IPS-NIHi7 (cell line): ENCODE results near the gene TMEM63B.

ENCODE experiments used
- DNase-seq: peaks from one replicate; pipeline ENCODE4 v3.0.0; 2012; ENCODE audit warnings: mixed read lengths; ENCODE audit errors: extremely low spot score

Gene TMEM63B

DNA sequence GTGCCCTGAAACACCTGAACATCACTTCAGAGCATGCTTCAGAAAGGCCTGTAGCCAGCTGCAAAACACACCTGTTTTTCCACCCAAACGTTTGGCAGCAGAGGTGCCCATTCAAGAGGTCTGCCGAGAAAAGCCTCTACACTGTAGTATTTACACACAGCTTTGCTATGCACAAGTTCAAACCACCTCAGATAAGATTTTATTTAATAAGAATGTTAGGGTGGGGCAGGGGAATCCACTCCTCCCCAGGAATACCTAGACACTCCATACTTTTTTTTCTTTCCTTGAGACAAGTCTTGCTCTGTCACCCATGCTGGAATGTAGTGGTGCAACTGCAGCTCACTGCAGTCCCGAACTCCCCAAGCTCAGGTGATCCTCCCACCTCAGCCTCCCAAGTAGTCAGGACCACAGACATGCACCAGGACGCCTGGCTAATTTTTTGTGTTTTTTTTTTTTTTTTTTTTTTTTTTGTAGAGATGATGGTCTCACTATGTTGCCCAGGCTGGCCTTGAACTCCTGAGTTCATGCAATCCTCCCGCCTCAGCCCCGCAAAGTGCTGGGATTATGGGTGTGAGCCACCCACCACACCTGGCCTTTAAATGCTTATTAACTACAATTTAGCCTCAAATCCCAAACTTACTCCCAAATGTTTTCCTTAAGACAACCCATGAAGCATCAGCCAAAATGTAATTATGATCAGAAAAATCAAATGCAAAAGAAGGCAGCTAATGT lies 9.8 kb upstream of the TMEM63B start:
- no peak for DNase-seq

DNA sequence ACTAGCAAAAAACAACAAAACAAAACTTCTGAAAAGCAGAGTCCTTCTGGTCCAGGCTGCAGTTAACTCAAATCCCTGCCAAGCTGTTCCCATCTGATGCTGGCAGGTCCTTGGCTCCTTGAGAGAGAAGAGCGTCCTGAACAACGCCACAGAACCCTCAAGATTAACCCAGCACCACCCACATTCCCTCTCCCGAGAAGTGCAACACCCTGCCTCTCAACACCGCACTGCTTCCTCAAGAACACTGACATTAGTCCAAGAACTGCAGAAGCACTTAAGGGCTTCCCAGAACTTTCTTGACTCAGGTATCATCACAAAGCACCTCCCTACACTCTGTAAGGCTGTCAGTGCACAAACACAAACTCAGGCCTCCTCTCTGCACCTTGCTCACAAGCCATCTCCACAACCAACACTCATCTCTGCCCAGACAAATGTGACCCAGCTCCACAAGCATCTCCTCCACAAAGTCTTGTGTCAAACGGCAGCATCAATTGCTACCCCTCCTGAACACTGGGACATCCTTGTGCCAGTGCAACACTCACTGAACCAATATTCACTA lies 7.6 kb upstream of the TMEM63B start:
- DNase-seq = no peak

DNA sequence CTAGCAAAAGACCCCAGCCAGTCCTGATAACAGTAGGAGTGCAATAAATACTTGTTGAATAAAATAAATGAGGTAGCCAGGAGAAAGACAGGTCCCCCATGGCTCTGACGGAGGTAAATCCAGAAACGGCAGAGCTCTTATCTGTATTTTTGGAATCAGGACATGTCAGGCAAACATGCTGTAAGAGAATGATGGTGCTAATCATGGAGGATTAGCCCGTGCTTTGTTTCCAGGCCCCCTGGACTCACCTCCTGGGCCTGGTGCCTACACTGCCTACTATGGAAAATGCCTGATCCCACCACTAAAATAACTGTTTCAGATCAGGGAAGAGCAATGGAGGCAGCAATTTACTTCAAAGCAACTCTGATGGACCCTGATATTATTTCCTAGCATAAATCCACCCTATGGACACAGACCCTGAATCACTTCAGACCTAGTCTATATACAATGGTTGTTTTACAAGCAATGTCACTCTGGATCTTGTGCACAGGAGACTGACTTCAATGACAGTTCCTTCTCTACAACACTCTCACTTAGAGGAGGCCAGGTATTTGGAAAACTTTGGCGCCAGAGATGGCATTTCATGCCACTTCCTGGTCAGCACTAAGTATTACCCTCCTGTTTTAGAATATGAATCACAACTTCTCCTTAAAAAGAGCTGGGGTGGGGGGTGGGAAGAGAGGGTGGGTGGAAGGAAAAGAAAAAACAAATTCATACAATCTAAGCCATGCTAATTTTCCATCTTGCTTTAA lies 6.5 kb upstream of the TMEM63B start:
- DNase-seq = no peak

DNA sequence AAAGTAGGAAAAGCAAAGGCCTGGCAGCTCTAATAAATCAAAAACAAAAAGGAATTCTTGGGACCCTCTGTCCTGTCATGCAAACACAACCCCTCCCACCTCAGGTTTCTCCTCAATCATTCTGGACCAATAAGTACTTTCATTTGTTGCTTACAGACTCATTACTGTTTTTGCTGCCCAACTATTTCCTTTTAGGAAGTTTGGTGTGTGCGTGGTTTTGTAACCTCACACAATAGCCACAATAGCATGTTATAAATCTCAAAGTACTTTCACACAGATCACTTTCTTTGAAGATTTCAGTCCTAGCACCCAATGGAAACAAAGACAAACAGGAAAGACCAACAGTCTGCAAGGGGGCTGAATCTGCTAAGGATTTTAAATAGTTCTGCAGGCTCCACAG lies 4.6 kb upstream of the TMEM63B start:
- DNase-seq = no peak

DNA sequence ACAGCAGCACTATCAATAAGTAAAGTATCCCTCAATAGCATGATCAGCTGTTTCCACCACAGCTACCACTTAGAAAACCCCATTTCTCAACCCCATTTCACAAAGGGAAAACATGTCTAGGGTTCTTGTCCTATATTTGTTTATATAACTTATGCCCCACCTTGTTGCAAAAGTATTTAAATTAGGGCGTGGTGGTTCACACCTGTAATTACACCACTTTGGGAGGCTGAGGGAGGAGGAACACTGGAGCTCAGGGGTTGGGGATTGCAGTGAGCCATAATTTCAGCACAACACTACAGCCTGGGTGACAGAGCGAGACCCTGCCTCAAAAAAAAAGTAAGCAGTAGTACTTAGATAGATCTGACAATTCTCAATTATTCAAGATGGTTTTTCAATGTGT lies 3.8 kb upstream of the TMEM63B start:
- DNase-seq = no peak

DNA sequence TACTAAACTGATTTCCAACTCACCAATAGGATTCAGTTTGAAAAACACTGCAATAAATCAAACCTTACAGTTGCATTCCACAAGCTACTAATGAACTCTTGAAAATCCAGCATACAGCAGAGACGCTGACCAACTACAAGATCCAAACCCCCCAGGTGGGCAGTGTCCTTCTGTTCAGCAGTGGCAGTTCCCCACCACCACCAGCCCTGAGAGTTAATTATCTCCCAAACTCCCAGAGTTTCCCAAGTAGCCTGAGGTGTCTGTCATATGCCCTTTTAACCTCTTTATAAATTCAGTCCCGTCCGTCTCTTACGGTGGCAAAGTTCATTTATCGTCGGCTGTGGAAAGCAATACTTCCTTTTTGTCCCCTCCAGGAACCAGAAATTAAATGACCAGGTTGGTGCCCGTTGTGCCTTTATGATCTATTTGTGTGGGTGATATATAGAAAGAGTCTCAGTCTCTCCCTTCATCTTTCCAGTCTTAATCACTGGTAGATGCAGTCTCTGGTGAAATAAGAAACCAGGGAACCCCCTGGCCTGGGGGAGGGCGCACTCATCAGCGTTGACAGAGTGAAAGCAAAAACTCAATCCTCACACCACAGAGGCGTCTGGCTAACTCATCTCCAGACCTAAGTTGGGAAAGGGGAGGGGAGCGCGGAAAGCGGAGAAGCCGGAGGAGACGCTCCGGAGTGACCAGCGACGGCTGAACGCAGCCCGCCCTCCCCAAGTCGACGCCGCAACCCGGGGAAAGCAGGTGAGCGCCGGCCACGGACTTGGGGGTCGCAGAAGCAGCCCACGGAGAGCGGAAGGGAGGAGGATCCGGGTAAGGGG lies 819 bp upstream of the TMEM63B start:
- DNase-seq = peak; percentile 84

DNA sequence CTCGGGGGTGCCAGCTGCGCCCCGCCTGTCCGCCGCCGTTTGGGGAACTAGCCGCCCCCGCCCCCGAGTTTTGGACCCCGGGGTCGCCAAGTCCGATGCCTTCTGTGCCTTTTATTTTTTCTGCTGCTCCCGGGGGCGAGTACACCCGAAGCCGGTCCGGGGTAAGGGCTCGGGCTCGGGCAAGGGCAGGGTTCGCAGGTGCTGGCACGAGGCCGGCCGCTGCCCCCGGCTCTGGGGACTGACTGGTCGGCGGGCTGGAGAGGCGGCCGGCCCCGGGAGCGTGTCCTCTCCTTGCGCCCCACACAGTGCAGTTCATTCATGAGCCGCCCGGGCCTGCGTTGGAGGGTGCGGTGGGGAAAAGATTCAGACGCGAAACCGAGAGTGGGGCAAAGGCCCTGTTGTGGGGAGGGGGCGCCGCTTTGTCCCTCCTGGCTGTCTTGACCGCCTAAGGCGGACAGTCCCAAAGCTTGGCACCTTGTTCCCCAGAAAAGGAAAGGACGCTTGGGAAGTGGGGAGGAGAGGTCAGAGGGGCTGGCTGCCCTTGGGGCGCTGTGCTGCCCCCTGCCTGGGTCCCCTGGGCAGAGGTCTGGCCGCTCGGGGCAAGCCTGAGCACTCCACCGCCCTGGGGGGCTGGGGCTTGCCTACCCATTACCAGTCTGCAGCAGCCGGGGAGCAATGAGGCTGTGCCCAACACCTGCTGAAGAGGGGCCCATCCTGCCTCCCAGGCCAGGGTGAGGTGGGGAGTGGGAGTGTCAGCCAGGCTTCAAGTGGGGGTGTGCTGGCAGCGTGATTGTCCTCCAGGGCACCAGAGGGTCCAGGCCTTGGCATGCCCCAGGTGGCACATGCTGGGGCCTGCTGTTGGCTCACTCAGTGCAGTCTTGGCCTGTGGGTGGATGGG lies 915 bp downstream of the TMEM63B start:
- DNase-seq = peak; percentile 57

DNA sequence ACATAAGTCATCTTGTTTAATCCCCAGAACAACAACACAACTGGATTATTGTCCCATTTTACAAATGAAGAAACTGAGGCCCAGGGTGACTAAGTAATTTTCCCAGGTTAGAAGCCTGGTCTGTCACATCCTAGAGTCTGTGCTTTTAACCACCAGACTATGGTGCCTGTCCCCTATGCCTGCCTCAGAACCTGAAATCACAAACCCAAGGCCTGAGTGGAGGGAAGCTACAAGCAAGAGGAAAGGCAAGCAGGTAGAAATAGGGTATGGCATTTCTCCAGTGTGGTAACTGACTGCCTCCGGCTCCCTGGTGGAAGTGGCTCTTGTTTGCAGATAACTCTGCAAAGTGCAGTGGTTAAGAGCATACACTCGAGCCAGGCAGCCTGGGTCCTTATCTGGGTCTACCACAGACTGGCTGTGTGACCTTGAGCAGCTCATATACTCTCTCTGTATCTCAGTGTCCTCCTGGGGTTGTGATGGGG lies 2.5 kb downstream of the TMEM63B start:
- DNase-seq = no peak

DNA sequence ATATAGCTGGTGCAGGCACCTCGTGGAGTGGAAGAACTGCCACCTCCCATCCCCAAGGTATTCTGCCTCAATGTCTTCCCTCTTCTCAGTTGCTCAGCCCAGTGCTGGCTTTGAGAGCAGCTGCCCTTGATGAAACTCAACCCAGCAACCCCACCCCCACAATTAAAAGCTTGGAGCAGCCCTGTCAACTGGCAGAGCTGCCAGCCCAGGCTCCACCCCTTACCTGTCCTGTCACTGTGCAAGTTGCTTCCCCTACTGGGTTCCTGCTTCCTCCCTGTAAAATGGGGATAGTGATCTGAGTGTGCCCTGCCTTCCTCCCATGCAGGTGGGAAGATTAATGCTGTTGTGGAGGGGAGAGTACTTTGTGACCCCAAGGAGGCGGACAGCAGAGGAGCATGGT lies 4.5 kb downstream of the TMEM63B start:
- no peak for DNase-seq

DNA sequence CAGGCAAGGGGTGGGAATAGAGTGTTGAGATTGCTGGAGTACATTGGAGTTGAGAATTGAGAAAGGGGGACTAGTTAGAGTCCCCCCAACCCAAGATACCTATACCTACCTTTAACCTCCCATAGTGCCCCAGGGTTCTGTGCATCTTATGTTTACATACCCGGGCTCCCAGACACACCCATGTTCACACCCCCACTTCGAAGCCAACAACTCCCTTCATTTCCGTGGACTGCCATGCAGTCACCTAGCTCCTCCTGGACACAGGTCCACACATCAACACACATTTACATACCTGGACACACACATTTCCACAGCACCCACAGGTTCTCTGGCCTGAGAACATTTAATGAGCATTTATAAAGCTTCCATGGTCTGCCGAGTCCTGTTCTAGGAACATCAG lies 5.1 kb downstream of the TMEM63B start:
- no peak for DNase-seq

DNA sequence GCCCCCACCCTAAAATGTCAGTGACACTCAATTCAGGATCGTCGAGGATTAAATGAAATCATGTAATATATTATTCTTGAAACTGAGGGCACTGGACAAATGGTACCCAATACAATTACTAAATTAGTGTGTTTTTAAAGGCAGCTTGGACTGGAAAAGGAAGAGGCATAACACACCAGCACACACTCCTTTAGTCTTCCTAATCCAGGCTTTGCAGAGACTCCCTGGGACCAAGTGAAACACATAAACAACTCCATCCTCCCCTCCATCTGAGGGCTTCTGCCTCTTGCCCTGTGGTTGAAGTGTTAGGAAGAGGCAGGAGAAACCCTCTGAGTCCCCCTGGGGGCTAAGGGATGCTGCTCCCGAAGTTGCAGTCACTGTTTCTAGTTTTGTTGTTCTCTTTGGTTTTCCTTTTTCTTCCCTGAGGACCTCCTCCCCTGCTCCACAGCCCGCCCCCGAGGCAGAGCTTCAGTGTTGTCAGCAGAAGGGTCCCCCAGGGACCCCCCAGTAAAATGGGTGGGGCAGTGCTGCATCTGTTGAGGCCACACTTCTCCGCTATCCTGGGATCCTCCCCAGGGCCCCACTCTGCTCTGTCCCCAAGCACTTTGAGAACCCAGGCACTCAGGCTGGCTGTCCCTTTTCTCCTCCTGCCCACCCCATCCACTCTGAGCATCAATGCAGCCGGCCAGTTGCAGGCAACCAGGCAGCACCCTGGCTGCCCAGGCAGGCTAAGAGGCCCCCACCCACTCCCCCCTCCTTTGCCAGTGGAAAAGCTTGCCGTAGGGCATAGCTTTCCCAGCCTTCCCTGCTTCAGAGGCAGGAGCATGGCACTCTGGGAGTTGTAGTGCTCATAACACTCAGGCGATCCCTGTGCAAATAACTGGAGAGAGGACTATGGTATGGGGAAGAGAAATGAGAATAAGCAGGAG lies 5.9 kb downstream of the TMEM63B start:
- peak; percentile 64 for DNase-seq

DNA sequence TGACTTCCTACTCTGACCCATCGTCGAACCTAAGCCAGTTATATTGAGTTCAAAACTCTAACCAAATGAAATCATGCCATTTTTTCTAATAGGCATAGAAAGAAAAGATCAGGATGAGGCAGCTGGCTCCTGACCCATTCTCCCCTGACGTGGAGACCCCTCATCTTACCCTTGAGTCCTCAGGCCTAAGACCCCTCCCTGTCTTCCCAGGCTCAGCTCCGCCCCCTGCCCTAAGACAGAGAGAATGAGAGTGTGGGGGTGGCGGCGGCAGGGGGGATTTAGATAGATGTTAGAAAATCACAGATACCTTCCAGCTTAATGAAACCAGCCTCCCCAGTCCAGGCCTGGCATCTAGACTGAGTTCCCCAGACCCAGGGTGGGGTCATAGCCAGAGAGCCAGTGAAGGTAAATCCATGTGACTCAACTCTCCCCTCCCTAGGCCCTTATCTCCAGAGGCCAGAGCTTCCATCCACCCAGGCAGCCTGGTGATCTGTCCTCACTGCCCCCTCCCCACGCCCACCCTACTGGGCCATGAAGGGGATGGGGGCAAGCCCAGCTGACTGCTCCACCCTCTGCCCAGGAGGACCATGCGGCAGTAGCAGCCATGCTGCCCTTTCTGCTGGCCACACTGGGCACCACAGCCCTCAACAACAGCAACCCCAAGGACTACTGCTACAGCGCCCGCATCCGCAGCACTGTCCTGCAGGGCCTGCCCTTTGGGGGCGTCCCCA lies 6.8 kb downstream of the TMEM63B start:
- DNase-seq = no peak

DNA sequence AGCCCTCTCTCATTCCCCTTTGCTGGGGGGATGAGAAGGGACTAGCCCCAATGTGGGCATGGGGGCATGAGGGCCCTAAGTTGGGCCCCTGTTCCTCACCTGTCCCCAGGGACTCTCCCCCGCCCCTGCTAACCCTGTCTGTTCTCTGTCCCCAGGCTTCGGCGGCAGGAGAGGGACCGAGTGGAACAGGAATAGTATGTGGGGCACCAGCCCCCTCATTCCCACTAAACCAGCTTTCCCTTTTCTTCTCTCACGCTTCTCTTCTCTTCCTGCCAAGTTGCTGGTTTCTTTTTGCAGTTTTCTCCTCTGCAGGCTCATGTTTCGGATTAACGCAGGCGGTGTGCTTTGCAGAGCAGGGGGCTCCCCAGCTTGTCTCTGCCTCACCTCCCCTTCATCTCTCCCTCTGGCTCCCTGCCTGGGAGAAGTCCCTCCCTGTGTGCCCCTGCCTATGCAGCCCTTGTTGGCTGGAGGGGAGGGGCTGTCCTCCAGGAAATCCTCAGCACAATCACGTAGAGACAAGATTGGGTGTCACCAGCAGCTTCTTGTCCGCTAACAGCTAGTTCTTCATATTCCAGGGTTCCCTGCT lies 7.9 kb downstream of the TMEM63B start:
- no peak for DNase-seq

DNA sequence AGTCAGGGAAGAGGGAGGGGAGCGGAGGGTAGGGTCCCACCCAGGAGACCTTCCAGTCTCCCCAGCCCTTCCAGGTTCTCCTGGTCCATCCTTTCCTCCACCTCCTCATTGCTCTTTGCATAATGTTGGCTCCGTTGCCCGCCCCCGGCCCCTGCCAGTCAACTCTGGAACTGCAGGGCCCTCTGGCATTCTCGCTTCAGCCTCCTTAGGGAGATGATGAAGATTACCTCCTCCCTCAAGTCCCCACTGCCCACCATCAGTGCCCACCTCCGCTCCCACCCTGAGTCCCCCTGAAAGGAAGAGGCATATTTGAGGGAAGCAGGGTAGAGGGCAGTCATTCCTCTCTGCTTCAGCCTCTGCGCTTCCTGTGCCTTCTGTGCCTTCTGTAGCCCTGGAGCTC lies 8.5 kb downstream of the TMEM63B start:
- no peak for DNase-seq

DNA sequence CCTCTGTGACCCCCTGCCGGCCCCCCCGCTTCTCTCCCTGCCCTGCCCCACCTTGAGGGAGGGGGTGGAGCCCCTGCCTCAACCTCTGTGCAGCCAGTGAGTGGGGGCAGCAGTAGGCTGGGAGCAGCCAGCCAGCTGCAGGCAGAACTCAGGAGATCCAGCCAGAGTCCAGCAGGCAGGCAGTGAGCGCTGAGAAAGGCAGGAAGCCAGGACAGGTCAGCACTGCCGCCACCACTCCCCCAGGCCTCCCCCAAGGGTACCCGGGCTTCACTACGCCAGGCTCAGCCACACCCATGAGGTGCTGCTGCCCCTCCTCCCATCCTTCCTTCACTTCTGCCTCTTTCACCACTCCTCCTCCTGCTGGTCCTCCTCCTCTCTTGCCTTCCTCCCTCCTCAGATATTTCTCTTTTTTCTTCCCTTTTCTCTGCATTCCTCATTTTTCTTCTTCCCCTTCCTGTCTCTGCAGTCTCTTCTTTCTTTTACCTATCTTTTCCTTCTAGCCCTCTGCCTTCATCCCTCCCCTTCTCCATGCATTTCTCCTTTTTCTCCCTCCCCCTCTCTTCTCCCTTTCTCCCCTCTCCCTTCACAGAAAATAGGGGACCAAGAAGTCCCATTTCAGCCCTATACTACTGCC lies 11.5 kb downstream of the TMEM63B start:
- DNase-seq = no peak

DNA sequence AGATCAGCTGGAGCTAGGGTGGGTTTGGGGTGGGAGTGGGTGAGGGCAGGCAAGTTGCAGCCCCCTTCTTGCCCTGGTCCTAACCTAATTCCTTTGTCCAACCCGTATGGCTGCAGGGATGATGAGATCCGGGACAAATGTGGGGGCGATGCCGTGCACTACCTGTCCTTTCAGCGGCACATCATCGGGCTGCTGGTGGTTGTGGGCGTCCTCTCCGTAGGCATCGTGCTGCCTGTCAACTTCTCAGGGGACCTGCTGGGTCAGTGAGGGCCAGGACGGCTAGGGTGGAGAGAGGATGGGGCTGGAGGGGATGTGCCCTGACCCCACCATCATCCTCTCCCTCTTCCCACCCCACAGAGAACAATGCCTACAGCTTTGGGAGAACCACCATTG lies 12.0 kb downstream of the TMEM63B start:
- DNase-seq = no peak

DNA sequence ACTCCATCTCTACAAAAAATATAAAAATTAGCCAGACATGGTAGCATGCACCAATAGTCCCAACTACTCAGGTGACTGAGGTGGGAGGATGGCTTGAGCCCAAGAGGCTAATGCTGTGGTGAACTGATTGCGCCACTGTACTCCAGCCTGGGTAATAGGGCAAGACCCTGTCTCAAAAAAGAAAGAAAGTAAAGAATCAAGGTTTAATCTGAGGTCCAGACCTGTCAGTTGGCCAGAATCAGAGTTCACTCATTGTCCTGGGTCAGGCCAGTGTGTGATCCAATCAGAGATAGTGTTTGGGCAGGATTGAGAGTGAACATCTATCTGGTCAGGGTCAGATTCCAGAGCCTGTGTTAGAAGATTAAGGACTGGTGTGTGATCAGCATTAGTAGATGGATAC lies 15.5 kb downstream of the TMEM63B start:
- DNase-seq = no peak

DNA sequence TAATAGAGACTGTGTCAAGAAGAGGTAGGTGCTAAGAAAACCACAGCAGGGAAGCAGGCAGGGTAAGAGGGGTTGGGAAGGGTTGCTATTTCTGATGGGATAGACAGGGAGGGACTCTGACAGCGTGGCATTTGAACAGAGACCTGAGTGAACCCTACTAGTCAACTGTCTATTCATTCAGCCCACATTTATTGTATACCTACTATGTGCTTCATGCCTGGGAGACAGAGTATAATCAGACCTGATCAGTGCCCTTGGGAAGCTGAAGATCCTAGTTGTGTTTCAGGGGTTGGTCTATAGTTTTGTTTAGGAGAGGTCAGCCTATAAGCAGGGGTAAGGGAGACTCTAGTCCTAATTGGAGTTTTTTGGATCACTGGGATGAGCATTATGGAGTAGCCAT lies 16.4 kb downstream of the TMEM63B start:
- no peak for DNase-seq
